Fibroblast of skin of scalp (primary cell): ENCODE data around the gene ALG11.

Experiments used
- DNase-seq: peaks from one replicate; pipeline ENCODE4 v3.0.0-alpha.2; 2013

ALG11 gene

DNA sequence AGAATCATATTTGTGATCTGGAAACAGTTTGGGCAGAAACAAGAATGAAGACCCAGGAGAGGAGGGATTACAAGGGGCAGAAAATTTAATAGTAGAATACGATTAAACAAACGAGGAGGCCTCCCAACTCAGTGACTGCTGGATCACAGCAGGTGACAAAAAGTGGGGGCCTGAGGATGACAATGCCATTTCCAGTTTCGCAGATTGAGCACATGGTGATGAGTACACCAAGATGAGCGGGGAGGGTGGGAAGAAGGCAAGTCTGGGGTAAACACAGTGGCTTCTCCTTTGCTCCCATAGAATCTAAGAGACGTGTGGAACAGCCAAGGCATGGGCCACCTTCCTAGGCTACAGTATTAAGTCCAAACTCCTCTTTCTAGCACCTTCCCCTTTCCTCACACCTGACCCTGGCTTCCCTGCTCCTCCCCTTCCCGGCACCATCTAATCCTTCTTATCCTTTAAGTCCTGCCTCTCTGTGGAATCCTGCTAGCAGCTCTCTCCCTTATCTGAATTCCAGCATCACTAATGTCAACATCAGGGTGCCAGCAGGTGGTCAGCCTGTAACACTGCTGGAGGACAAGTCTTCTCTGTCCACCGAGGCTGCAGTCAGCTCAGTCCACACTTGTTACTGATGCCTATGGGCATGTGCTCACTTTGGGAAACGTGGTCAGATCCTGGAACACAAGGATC is 14.4 kb upstream of the ALG11 start:
- no peak for DNase-seq

DNA sequence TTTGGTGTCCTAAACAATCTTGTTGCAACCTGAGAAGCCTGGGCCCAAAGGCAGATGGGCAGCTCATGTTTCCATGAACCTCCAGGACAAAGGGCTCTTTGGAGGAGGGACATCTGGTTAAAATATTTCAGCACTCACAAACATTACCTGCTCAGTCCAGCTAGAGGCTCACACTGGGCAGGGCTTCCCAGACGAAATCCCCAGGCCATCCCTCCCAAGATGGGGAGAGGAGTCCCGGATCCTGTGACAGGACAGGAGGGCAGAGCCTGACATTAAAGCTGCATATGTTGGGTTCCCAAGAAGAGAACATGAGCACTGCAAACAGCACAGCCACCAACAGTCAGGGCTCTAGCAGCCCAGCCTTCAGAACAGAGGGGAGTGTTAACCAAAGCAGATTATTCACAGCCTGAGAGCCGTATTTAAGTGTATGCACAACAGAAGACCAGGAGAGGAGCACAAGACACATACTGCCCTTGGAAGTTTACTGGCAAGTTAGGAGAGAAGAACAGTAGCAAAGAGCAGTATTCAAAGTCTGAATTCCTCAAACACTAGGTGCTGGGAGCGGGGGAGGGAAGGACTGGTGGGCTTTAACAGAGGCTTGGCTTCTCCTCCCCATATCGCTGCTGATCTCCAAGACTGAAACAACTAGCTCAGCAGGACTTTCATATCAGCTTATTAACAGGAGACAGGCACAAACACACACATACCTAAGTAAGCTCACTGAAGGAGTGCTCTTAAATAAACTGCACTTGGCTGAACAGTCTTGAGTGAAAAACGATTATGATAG is 13.3 kb upstream of the ALG11 start:
- no peak for DNase-seq

DNA sequence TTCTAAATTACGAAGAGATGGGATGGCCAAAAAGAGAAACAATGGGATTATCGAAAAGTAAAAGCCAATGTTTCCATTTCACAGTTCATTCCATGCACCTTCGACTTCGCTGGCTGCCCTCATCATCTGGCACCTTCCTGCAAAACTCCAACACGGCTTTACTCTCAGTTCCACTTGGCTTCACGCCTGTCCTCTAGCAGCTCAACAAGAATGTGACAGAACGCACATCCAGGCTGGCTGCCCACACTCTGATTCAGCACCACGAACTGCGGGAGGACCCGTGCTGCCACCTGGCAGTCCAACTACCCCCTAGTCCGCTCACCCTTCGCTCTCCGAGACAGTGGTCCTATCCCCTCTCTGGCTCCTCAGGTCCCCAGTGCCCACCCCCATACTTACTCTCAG is 12.7 kb upstream of the ALG11 start:
- no peak for DNase-seq

DNA sequence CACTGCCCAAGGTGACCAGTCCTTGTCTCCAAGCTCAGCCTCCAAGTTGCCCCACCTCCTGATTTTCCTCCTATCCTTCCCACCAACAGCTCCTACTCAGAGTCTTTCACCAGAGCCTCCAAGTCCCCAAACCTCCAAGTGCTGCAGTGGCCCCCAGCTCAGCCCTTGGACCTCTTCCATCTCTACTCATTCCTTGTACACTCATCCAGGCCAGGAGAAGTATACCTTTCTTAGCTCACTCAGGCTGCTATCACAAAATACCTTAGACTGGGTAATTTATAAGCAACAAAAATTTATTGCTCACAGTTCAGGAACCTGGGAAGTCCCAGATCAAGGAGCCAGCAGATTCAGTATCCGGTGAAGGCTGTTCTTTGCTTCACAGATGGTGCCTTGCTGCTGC is 12.3 kb upstream of the ALG11 start:
- no peak for DNase-seq

DNA sequence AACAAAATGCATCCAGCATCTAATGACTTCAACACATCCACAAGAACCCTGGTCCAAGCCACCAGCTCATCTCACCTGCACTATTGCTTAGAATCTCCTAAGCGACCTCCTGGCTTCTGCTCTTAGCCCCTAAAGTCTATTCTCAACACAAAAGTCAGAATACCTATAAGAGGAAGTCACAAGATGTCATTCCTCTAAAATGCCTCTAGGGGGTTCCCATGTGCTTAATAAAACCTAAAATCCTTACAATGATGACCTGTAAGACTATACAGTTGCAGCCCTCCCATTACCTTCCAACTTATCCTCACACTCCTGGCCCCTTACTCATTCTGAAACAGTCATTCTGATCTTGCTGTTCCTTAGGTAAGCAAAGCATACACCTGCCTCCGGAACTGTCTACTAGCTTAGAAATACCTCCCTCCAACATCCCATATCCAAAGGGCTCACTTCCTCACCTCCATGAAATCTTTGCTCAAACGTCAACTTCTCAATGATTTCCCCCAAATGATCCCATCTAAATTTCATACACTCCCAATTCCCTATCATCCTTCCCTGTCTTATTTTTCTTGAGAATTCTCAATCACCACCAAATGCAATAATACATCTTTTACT is 11.0 kb upstream of the ALG11 start:
- peak; percentile 34 for DNase-seq

DNA sequence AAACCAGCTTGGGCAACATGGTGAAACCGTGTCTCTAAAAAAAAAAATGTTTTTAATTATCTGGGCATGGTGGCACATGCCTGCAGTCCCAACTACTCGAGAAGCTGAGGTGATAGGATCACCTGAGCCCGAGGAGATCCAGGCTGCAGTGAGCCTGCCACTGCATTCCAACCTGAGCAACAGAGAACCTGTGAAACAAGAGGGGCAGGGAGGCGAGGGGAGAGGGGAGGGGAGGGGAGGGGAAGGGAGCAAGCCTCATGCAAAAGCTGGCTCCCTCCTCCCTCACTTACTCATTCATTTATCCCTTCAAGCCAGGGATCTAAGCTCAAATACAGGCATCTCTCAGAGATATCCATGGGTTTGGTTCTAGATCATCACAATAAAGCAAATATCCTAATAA is 9.8 kb upstream of the ALG11 start:
- DNase-seq, result no peak

DNA sequence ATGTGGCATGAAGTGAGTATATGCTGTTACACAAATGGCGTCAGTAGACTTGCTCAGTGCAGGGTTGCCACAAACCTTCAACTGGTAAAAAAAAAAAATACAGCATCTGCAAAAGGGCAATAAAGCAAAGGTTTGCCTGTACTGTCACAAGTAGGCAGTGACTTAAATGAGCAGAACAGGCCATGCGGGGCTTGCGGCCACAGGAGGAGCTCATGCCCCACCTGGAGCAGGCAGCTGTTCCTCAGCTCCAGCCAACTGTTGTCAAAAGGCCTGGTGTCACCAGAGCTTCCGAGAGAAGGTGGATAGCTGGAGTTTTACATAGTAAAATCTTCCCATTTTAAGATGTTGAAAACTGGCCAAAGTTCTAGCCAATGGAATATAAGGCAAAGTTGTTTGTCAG is 8.7 kb upstream of the ALG11 start:
- DNase-seq, result no peak

DNA sequence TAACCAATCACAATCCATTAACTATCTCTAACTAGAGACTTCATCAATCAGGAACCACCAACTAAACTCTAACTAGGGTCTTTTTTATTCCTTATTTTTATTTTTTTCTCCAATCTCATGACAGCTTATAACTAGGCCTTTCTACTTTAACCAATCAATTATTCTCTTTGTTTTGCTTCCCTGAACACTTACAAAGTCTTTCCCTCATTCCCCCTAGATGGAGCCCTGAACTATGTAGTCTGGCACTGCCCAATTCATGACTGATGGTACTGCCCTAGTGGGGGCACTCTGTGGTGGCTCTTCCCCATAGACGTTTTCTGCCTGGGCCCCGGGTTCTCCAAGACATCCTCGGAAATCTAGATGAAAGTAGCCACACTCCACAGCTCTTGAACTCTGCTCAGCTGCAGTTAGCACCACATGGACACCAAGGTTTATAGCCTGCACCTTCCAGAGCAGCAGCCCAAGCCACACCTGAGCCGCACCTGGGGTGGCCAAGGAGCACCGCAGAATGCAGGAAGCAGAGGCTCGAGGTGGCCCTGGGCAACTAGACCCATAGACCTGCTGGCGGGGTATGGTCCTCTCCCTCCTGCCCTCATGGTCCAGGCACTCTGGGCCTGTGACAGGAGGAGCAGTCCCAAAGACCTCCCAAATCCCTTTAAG is 7.6 kb upstream of the ALG11 start:
- no peak for DNase-seq

DNA sequence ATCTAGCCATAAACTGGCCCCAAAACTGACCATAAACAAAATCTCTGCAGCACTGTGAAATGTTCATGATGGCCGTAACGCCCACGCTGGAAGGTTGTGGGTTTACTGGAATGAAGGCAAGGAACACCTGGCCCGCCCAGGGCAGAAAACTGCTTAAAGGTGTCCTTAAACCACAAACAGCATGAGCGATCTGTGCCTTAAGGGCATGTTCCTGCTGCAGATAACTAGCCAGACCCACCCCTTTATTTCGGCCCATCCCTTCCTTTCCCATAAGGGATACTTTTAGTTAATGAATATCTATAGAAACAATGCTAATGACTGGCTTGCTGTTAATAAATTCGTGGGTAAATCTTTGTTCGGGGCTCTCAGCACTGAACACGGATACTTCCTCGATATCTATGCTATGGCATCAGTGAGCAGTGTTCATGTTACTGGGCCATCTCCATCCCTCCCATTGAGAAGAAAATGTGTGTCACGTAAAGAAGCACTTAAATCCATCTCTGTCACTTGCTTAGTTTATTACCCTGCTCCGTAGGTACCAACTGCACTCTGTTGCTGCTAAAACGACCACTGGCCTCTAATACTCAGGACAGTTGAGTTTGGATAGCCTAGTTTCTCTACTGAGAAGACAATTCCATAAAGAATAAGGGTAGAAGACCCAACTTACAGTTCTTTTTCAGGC is 6.2 kb upstream of the ALG11 start:
- DNase-seq, result no peak

DNA sequence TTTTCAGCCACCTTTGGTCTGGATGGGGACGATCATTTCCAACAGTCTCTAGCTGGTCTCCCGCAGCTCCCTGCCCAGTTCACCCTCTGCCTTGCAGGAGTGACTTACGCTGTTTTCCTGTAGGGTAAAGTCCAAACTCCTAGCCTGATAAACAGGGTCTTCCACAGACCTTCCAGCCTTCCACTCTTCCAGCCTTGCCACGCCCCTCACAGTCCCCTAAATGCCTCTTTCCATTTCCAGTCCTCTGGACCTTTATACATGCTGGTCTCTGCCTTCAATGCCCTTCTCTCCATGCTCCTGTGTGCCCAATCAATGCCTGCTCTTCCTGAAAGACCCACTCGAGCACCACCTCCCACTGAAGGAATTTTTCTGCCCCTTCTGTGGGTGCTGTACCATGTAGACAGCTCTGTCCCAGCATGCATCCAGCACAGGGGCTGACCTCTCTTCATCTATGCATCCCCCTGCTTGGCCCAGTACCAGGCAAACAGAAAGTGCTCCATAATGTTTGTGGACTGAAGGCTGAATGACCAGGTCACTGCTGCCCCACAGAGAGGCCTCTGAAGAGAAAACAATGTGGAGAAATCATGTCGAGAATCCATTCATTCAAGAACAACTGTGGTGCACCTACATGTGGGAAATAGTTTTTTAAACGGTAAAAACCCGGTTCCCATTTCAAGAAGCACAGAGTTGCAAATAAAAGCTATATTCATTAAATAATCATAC is 5.5 kb upstream of the ALG11 start:
- DNase-seq, result no peak

DNA sequence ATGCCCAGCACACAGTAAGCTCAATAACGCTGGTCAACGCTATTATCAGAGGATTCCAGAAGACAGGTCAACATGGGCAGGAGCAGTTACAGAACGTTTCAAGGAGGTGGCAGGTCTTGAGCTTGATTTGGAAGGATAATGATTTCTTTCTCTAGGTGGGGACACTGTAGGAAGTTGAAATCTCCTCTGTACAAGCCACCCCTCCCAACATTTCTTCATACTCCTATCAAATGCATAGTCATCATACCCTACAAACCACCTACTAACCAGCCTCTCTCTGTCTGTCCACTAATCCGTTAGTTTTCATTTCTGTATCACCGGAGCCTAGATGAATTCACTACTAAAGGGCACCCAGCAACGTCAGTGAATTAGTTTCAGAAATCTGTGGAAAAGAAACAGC is 2.3 kb upstream of the ALG11 start:
- DNase-seq, result no peak

DNA sequence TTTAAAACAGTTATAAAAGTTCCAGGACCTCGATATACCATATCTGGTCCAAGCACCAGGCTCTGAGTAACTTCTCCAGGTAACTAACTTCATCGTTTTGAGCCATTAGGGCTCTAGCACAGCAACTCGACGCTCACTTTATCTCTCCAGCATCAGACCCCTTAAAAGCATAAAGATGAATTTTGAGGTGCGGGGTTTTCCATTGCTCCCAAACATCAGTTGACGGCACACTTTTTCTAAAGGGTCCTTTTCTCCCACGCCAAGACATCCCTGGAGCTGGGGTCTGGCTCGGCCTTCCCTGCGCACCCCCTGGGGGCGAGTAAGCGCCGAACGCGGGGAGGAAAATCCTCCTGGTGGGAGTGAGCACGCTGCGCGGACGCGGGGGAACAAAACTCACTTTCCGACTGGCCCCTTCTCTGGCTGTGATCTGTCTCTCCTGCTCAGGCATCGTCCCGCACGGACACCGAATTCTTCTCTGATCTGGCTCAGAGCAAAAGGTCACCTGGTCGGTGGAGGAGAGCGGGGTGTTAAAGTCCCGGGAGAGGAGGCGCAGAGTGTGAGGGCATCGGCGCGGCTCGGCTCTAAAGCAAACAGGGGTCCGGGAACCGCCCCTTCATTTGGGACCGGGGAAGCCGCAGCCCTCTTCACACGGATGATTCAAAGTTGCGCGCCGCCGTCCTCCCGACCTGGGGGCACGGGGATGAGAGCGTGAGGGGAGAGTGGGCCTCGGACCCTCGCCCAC is 1.1 kb upstream of the ALG11 start, which contains the start of gene ATP7B:
TSS of gene ATP7B (minus strand) at position 561 of the 742 bp plus-strand sequence. CDS start at position 448, 113 bp downstream.
- no peak for DNase-seq

DNA sequence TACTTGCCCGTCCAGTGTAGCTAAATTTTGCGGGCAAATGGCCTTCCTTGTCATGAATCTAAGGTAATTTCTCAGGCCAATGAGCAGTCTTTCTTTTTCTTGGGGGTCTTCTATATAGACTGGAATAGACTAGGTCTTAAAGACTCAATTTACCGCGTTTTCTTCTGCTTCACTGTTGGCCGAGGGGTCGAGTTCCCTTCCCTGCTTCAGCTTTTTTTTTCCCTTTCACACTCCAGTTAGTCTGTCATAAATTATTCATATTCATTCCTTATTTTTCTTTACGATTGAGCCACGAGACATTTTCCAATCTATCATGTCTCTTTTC is 276 bp downstream of the ALG11 start:
- no peak for DNase-seq

DNA sequence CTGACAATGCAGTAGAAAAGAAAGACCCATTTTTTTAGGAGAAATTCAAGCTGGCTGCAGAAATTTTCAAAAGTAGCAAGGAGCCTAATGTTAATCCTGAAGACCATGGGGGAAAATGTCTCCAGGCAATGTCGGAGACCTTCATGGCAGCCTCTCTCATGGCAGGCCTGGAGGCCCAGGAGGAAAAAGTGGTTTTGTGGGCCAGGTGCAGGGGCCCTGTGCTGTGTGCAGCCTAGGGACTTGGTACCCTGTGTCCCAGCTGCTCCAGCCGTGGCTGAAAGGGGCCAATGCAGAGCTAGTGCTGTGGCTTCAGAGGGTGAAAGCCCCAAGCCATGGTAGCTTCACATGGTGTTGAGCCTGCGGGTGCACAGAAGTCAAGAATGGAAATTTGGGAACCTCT is 4.1 kb downstream of the ALG11 start:
- no peak for DNase-seq

DNA sequence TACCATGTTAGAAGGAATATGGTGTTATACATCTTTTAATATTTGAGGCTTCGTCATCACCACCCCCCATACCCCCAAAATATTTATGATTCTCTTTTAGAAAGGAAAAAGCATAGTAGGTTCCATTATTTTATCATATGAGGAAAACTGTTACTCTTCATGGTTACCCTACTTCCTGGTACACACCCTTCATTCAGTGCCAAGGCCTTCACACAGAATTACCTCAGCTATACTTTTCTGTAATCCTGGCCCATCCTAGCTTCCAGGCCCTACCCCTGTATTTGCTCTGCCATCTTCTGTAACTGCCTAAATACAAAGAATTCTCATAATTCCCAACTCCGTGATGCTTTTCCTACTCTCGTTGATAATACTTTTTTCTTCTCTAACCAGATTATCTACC is 8.0 kb downstream of the ALG11 start:
- no peak for DNase-seq

DNA sequence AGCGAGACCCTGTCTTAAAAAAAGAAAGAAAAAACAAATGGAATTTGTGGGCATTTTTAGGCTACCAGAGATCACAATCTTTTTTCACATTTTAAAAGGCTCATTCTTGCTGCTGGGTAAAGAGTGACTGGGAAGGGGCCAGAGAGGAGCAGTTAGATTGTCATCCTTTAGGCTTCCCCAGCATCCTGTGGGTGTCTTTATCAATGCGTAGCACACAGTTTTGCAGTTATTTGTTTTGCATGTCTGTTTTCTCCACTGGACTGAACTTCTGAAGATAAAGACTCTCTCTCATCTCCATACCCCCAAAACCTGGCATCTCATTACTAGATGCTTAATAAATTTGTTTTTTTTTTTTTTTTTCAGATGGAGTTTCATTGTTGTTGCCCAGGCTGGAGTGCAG is 10.2 kb downstream of the ALG11 start:
- no peak for DNase-seq

DNA sequence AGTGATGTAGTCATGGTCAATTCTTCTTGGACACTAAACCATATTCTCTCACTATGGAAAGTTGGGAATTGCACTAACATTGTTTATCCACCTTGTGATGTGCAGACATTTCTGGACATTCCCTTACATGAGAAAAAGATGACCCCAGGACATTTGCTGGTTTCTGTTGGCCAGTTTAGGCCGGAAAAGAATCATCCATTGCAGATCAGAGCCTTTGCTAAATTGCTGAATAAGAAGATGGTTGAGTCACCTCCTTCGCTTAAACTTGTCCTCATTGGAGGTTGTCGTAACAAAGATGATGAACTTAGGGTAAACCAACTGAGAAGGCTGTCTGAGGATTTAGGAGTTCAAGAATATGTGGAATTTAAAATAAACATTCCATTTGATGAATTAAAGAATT is 12.3 kb downstream of the ALG11 start, which contains the start of gene UTP14C:
TSS of gene UTP14C (plus strand) at position 211 of the 400 bp plus-strand sequence. CDS start 4,114 bp downstream, outside the sequence.
- DNase-seq, result no peak

DNA sequence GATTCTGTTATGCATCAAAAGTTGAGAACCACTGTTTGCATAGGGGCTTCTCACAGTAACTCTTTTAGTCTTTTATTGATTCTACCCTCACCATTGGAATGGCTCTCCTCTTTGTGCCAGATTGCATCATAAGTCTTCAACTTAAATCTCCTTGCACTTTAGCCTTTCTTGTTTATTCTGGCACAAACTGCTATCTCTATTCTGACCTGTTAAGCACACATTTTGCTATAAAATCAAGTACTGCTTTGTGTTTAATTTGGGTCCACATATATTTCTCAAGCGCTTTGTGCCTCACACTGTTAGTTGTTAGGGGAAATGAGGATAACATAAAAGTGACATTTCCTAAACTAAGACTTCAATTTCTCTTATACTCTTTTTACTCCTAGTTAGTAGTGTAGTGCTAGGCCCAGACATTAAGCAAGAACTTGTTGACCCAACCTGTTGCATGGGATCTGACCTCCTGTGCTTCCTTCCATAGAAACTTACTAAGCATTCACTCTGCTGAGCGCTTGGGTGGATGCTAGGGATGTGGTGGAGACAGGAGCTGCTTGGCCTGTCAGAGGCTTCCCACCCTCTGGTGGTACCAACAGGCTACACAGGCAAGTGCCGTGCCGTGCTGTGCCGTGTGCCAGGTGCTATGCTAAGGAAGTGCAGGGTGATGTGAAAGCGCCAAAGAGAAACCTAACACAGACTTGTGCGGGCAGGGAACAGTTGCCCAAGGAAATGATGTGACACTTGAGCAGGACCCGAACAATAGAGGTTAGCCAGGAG is 13.5 kb downstream of the ALG11 start:
- DNase-seq, result no peak

DNA sequence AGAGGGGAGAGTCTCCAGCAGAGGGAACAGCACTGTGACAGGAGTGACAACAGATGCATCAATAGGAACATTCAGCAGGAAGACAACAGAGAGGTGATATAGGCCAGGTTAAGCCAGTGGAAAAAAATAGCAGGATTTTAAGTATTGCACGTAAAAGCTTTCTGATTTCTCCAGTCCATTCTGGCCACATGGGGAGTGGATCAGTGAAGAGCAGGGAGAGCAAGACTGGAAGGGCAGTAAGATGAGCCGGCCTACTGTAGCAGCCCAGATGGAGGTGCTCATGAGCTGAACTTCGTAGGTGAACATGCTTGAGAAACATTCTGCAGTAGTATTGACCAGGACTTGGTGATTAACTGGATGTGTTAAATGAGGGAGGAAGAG is 14.0 kb downstream of the ALG11 start:
- DNase-seq, result no peak

DNA sequence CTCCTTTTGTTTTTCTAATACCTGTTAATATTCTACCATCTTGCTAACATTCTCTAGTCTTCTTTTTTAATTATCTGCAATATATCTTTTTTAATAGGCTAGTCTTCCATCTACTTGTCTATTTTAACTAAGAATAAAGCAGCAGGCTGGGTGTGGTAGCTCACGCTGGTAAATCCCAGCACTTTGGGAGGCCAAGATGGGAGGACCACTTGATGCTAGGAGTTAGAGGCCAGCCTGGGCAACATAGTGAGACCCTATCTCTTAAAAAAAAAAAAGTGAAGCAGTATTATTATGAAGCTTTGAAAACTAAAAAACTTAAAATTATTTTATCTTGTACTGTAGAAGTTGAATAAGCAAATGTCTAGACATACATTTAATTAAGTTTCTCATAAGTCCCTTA is 15.6 kb downstream of the ALG11 start:
- DNase-seq, result no peak

DNA sequence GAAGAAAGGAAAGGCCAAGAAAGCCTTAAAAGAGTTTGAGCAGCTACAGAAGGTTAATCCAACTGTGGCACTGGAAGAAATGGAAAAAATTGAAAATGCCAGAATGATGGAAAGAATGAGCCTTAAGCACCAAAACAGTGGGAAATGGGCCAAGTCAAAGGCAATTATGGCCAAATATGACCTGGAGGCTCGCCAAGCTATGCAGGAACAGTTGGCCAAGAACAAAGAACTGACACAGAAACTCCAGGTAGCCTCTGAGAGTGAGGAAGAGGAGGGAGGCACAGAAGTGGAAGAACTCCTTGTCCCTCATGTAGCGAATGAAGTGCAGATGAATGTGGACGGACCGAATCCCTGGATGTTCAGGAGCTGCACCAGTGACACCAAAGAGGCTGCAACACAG is 17.4 kb downstream of the ALG11 start:
- DNase-seq, result no peak
